Astrocyte (in vitro differentiated cells and primary cell): ENCODE measurements around the gene PLLP.

Experiments used
- CTCF ChIP-seq: IDR thresholded peaks from 2 replicates; pipeline ENCODE4 v1.5.1; 2011; ENCODE audit warnings: low read depth, mild to moderate bottlenecking, inconsistent platforms, low read length, moderate library complexity; ENCODE audit not compliant: insufficient read depth
- EZH2 ChIP-seq: IDR thresholded peaks from 2 replicates; pipeline ENCODE4 v1.6.1; 2012; ENCODE audit warnings: mild to moderate bottlenecking, low read length, inconsistent platforms; ENCODE audit not compliant: insufficient read depth

GRCh38 chr16:57245472-57246113, 38.9 kb downstream of the PLLP start:
- TF ChIP-seq CTCF, result no peak
- TF ChIP-seq EZH2, result no peak
